ENCODE data around the gene TRAF7.
"Not testable (repeated sequence)": the region's sequence is repeated elsewhere in the genome, so short reads cannot be mapped to it uniquely, and the experiment has no call there.

GRCh38 chr16:2123706-2124376 is 31.7 kb upstream of the TRAF7 start:
- not testable (repeated sequence) for TF ChIP-seq POLR2AphosphoS5 (IDR thresholded peaks at IDR 0.05; ENCODE audit: low read depth, low read length); CTCF (IDR thresholded peaks at IDR 0.05 in 2 of 3, conservative IDR thresholded peaks at IDR 0.05 in 1 of 3; ENCODE audit: borderline replicate concordance in 1 of 3, insufficient read depth in 1 of 3, low read depth in 2 of 3, low read length in 2 of 3); POLR2A (IDR thresholded peaks at IDR 0.05; ENCODE audit: borderline replicate concordance, extremely low read depth, insufficient read depth, insufficient read length); EZH2 (IDR thresholded peaks at IDR 0.05); MAX (IDR thresholded peaks at IDR 0.05); ELF1 (IDR thresholded peaks at IDR 0.05; ENCODE audit: borderline replicate concordance, low read depth); RAD21 (IDR thresholded peaks at IDR 0.05; ENCODE audit: low read depth); FOSL1 (IDR thresholded peaks at IDR 0.05; ENCODE audit: low read depth); ZBTB33 (IDR thresholded peaks at IDR 0.05; ENCODE audit: extremely low read depth, insufficient replicate concordance, low read length); SP1 (IDR thresholded peaks at IDR 0.05; ENCODE audit: low read depth)
